Kidney (tissue), 14 donors: ENCODE results near the gene GDA. TPM values are rescaled to one million over a fixed set of nuclear protein-coding genes. Genes with fewer than 3 reads are reported as not detected.

Source experiments
- DNase-seq, 5 donors: peaks; one replicate each; pipeline ENCODE4 v3.0.0-alpha.2; 2013 to 2020
- FAIRE-seq: peaks from 2 replicates; lab custom pipeline; 2012; peaks lifted over from hg19 to GRCh38; lab: Jason Lieb, UNC
- H3K27ac ChIP-seq, 2 donors: one replicate each; pipeline ENCODE4 v1.7.0; 2013; ENCODE audit warnings: low read depth in 2 of 2, low read length in 2 of 2, inconsistent platforms in 1 of 2
- H3K27me3 ChIP-seq: one replicate; pipeline ENCODE4 v1.7.1; 2013; ENCODE audit warnings: low read length, inconsistent platforms; ENCODE audit not compliant: control insufficient read depth, insufficient read depth
- H3K36me3 ChIP-seq, 3 donors: one replicate each; pipeline versions ENCODE4 v1.7.0 to v1.7.1; 2013; ENCODE audit warnings: low read length in 3 of 3, control low read depth in 1 of 3, inconsistent platforms in 1 of 3; ENCODE audit not compliant: insufficient read depth in 3 of 3, control insufficient read depth in 2 of 3
- H3K4me1 ChIP-seq, 3 donors: one replicate each; pipeline versions ENCODE4 v1.7.0 to v1.7.1; 2013; ENCODE audit warnings: low read length in 3 of 3, inconsistent platforms in 1 of 3, low read depth in 1 of 3; ENCODE audit not compliant: control insufficient read depth in 2 of 3, insufficient read depth in 2 of 3
- H3K4me3 ChIP-seq, 3 donors: one replicate each; pipeline versions ENCODE4 v1.7.0 to v1.8.1; 2013; ENCODE audit warnings: low read length in 3 of 3, control low read depth in 1 of 3, inconsistent platforms in 1 of 3
- H3K9ac ChIP-seq, 3 donors: one replicate each; pipeline versions ENCODE4 v1.7.0 to v1.7.1; 2013; ENCODE audit warnings: low read length in 3 of 3, control low read depth in 1 of 3, inconsistent platforms in 1 of 3
- H3K9me3 ChIP-seq, 3 donors: one replicate each; pipeline versions ENCODE4 v1.7.0 to v1.7.1; 2013; ENCODE audit warnings: low read length in 3 of 3, control low read depth in 1 of 3, inconsistent platforms in 1 of 3; ENCODE audit not compliant: control insufficient read depth in 2 of 3, insufficient read depth in 1 of 3
- intact Hi-C: fragments of 100-400 bp; cut with DNase I; formaldehyde crosslinking; loops from one replicate; pipeline ENCODE4 v1.11.1; 2022
- polyA plus RNA-seq: library from polyadenylated mRNA; stranded (reverse); fragments of 350-450 nt; fragmentation: Illumina TruSeq; extraction: RNeasy Lipid Tissue Mini Kit (QIAGEN cat#74804); gene quantifications from one replicate; pipeline ENCODE4 v1.2.3, GENCODE V29; 2014; ENCODE audit warnings: low read depth, low replicate concordance; ENCODE audit not compliant: insufficient read depth
- total RNA-seq: library from RNA; stranded (reverse); fragmentation: NEBNext Ultra II Directional; extraction: Animal tissue kit (Norgen Biotek cat#: 25700); gene quantifications from one replicate; pipeline ENCODE4 v1.2.1, GENCODE V29; 2021
- TF ChIP-seq, protein P1 (sequence below): IDR thresholded peaks from 3 replicates; pipeline ENCODE4 v1.5.1; 2012; ENCODE audit warnings: mild to moderate bottlenecking, moderate library complexity, borderline replicate concordance; ENCODE audit not compliant: insufficient read depth; ENCODE audit errors: extremely low read depth
- donor health status: control.
- donor health status: control.
- donor health status: control.
- donor health status: control.
- donor health status: control.
- donor health status: DM: yes; HTN: yes; CAD: no.
- donor health status: Normal renal cell carcinoma (clear cell type).

The GDA gene
- total and polyA plus RNA-seq, 2 donors from 2014 or later = 31.4 to 88.1 TPM

DNA sequence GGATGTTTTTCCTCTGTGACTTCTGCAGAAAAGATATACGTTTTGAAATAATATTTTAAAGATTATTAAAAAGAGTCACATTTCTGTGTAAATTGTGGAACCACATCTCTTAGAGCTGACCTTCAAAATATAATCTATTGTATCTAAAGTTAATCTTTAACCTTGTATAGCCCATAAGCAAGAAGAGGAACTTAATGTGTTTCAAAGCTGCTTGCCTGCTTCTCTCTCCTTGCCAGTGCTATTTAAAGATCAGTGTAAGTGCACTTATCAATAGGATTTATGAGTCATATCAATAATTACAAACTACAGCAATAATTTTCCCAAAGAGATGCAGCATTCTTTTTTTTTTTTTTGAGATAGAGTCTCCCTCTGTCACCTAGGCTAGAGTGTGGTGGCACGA is 29.4 kb upstream of the GDA start:
- no peaks in the 10 kb centered on the region for H3K27me3 ChIP-seq
- no peaks in the 10 kb centered on the region for H3K4me1 ChIP-seq
- DNase-seq = no peak
- no peak for FAIRE-seq
- no peak overlapping the region for H3K4me3 ChIP-seq
- no peaks in the 10 kb centered on the region for H3K36me3 ChIP-seq
- no peak overlapping the region for H3K27ac ChIP-seq
- intact Hi-C loops = no loop called here
- H3K9me3 ChIP-seq = no peaks in the 10 kb centered on the region
- H3K9ac ChIP-seq = no peak overlapping the region
- TF ChIP-seq, protein P1, sequence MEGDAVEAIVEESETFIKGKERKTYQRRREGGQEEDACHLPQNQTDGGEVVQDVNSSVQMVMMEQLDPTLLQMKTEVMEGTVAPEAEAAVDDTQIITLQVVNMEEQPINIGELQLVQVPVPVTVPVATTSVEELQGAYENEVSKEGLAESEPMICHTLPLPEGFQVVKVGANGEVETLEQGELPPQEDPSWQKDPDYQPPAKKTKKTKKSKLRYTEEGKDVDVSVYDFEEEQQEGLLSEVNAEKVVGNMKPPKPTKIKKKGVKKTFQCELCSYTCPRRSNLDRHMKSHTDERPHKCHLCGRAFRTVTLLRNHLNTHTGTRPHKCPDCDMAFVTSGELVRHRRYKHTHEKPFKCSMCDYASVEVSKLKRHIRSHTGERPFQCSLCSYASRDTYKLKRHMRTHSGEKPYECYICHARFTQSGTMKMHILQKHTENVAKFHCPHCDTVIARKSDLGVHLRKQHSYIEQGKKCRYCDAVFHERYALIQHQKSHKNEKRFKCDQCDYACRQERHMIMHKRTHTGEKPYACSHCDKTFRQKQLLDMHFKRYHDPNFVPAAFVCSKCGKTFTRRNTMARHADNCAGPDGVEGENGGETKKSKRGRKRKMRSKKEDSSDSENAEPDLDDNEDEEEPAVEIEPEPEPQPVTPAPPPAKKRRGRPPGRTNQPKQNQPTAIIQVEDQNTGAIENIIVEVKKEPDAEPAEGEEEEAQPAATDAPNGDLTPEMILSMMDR = no peak

DNA sequence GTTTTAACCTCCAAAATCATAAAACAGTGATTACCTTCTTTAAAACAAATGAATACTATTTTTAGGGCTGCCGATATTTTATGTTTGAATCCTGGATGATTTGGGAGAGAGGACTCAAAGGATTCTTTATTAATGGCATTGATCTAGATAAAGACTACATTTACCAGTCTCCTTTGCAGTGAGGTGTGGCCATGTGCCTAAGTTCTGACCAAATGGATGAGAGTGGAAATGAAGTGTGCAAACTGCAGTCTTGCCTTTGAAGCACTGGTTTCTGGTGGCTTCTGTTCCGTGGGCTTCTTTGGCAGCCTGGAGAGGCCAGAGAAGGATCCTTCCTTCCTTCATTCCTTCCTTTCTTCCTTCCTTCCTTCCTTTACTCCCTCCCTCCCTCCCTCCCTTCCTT is 24.3 kb upstream of the GDA start:
- Histone ChIP-seq H3K4me1 (no peaks in the 10 kb centered on the region), H3K9ac (no peak overlapping the region), H3K27me3 (no peaks in the 10 kb centered on the region), H3K9me3 (no peaks in the 10 kb centered on the region), H3K36me3 (no peaks in the 10 kb centered on the region), H3K27ac (no peak overlapping the region), H3K4me3 (no peak overlapping the region)
- intact Hi-C loops = no loop called here
- FAIRE-seq (no peak), DNase-seq (no peak)
- TF ChIP-seq, protein P1 = no peak

DNA sequence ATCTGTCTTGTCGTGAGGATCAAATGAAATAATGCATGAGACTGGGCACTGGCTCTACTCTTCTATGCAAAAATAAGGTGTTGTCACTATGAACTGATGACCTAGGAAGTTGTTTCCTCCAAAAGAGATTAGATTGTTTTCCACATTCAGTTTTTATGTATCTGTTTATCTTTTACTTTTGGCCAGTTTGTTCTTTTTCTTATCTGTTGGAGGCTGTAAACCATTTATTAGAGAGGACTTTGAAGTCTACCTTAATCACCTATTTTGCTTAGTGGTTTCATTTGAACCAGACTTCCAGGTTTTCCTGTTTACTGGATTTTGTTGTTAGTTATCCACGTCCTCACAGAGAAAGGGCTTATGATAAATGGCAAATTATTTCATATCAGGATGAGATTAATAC is 21.5 kb upstream of the GDA start:
- no peaks in the 10 kb centered on the region for H3K4me1 ChIP-seq
- no peaks in the 10 kb centered on the region for H3K27me3 ChIP-seq
- no peak overlapping the region for H3K27ac ChIP-seq
- intact Hi-C loops = no loop called here
- FAIRE-seq (no peak), DNase-seq (no peak)
- no peak overlapping the region for H3K4me3 ChIP-seq
- H3K9me3 ChIP-seq = no peaks in the 10 kb centered on the region
- no peak overlapping the region for H3K9ac ChIP-seq
- no peaks in the 10 kb centered on the region for H3K36me3 ChIP-seq
- TF ChIP-seq, protein P1 = no peak

DNA sequence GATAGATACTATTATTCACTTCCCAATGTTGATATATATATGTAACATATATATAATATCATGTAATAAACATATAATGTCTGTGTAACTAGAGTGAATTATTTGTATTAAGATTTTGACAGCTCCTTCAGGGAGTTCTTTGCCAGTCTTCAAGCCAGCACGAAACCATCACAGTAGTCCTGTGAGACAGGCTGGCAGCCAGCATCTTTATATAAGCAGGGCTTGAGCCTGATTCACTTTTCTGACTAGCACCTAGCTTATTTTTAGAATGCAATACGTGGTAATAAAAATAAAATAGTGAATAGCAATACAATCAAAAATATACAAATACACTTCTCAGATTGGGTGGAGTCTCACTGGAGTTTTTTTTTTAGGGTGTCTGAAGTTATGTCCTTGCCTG is 20.7 kb upstream of the GDA start:
- Histone ChIP-seq H3K27me3 (no peaks in the 10 kb centered on the region), H3K4me3 (no peak overlapping the region), H3K9ac (no peak overlapping the region), H3K36me3 (no peaks in the 10 kb centered on the region), H3K9me3 (no peaks in the 10 kb centered on the region), H3K27ac (no peak overlapping the region), H3K4me1 (no peaks in the 10 kb centered on the region)
- intact Hi-C loops = no loop called here
- DNase-seq (no peak), FAIRE-seq (no peak)
- TF ChIP-seq, protein P1 = no peak
